Body of pancreas (tissue), 4 donors: ENCODE data around the gene SYP. TPM values are rescaled to one million over a fixed set of nuclear protein-coding genes. Genes with fewer than 3 reads are reported as not detected.

Source experiments
- ATAC-seq: fragments of 150-250 bp; one replicate; pipeline ENCODE4 v1.9.1; 2016
- DNase-seq, 4 donors: peaks; one replicate each; pipeline ENCODE4 v3.0.0-alpha.2; 2019
- H3K27ac ChIP-seq, 4 donors: fragments of 200-600 bp; sonication (generic); 1 replicate in 3 of 4; 2 replicates in 1 of 4; pipeline versions ENCODE4 v1.5.1 to v1.6.1; 2016 to 2019; ENCODE audit warnings: mild to moderate bottlenecking in 1 of 4, mixed read lengths in 1 of 4, moderate library complexity in 1 of 4
- H3K27me3 ChIP-seq, 2 donors: fragments of 200-600 bp; sonication (generic); one replicate each; pipeline ENCODE4 v1.6.0; 2016; ENCODE audit warnings: mild to moderate bottlenecking in 1 of 2
- H3K36me3 ChIP-seq, 2 donors: fragments of 200-600 bp; sonication (generic); replicated peaks in 1 of 2; 2 replicates each; pipeline ENCODE4 v1.5.1; 2016; ENCODE audit warnings: low read depth in 2 of 2; ENCODE audit not compliant: insufficient read depth in 1 of 2
- H3K4me1 ChIP-seq: fragments of 200-600 bp; sonication (generic); one replicate; pipeline ENCODE4 v1.6.0; 2016
- H3K4me3 ChIP-seq, 2 donors: fragments of 200-600 bp; sonication (generic); 1 replicate in 1 of 2; 2 replicates in 1 of 2; pipeline ENCODE4 v1.5.1; 2016 to 2019
- H3K9me3 ChIP-seq, 3 donors: fragments of 200-600 bp; sonication (generic); 1 replicate in 2 of 3; 2 replicates in 1 of 3; pipeline ENCODE4 v1.5.1; 2016
- CTCF ChIP-seq, 7 experiments: fragments of 450-650 bp in 4 of 7; fragments of 200-600 bp in 3 of 7; sonication (generic) in 3 of 7; IDR thresholded peaks; one replicate each; pipeline ENCODE4 v1.5.1; 2016 to 2019; ENCODE audit warnings: antibody characterized with exemption in 7 of 7
- POLR2A ChIP-seq, 3 donors: fragments of 450-650 bp; IDR thresholded peaks; one replicate each; pipeline ENCODE4 v1.6.1; 2016; ENCODE audit warnings: antibody characterized with exemption in 3 of 3, mild to moderate bottlenecking in 2 of 3
- WGBS, 2 donors: methylation state at CpG; one replicate each; pipeline ENCODE4 v1.1.5; 2017; 5-methylcytosine and 5-hydroxymethylcytosine counted together
- intact Hi-C: fragments of 100-400 bp; cut with DNase I; formaldehyde crosslinking; loops from one replicate; pipeline ENCODE4 v1.15.1; 2023
- total RNA-seq, 2 donors: library from RNA; depleted of rRNA; stranded (reverse); fragments of >200 nt; gene quantifications; one replicate each; pipeline ENCODE4 v1.1.0, GENCODE V29; 2016

The SYP gene
- total RNA-seq, 2 donors from 2014 or later: 5.4 to 6.6 TPM

- no peak overlapping the region for H3K4me3 ChIP-seq
- intact Hi-C loops: no loop called here
- H3K27me3 ChIP-seq: no peaks in the 10 kb centered on the region
- DNase-seq: peak; percentile 86 to 91 (median 90)
- H3K4me1 ChIP-seq: peaks cover 19% of the 10 kb centered on the region
- peak; percentile 83 for ATAC-seq
- TF ChIP-seq CTCF (IDR thresholded peaks at IDR 0.05) (peak; percentile 49 to 94 (median 67)), POLR2A (IDR thresholded peaks at IDR 0.05) (peak; percentile 42 to 62 (median 43))
- H3K36me3 ChIP-seq: no peaks in the 10 kb centered on the region
- H3K9me3 ChIP-seq: no peaks in the 10 kb centered on the region
- WGBS, 2 donors: 0 to 1% methylated on average over 8 to 23 of the region's 69 CpGs
- peak overlapping the region; percentile 89 to 93 (median 93) for H3K27ac ChIP-seq
These were observed 36.2 kb downstream of the SYP start for GRCh38 chrX:49163555-49164419.

- Histone ChIP-seq H3K27me3 (no peaks in the 10 kb centered on the region), H3K4me1 (peaks cover 15% of the 10 kb centered on the region), H3K9me3 (no peaks in the 10 kb centered on the region), H3K4me3 (no peak within 1 kb of the TSS), H3K27ac (peak within 1 kb of the TSS; percentile 89 to 93 (median 93)), H3K36me3 (no peaks in the 10 kb centered on the region)
- intact Hi-C loops: no loop called here
- TF ChIP-seq CTCF (IDR thresholded peaks at IDR 0.05): peak in 3 of 7 experiments; percentile 10 to 30 (median 13)
- TF ChIP-seq POLR2A (IDR thresholded peaks at IDR 0.05): peak; percentile 17 to 54 (median 52)
- ATAC-seq: peak; percentile 54
- WGBS, 2 donors: 51% methylated on average over 13 of the region's 28 CpGs; no CpG with 5 or more reads in 1 of the 2 donors
- peak; percentile 62 to 77 (median 70) for DNase-seq
These were observed 37.4 kb downstream of the SYP start, which contains the start of gene MAGIX for GRCh38 chrX:49162620-49163019. Gene MAGIX (plus strand): TSS chrX:49162758. CDS start chrX:49162890, 132 bp downstream.

GRCh38 chrX:49161632-49162031, 38.4 kb downstream of the SYP start:
- 90 to 97% methylated on average over 5 of the region's 5 CpGs for WGBS, 2 donors

GRCh38 chrX:49160908-49161307, 39.1 kb downstream of the SYP start:
- TF ChIP-seq POLR2A (IDR thresholded peaks at IDR 0.05): no peak
- TF ChIP-seq CTCF (IDR thresholded peaks at IDR 0.05): no peak
- ATAC-seq (no peak), DNase-seq (no peak)
- Histone ChIP-seq H3K27me3 (no peaks in the 10 kb centered on the region), H3K36me3 (no peaks in the 10 kb centered on the region), H3K27ac (no peak overlapping the region), H3K4me3 (no peak overlapping the region), H3K9me3 (no peaks in the 10 kb centered on the region), H3K4me1 (peaks cover 10% of the 10 kb centered on the region)
- 89% methylated on average over 2 of the region's 2 CpGs for WGBS, 2 donors
- intact Hi-C loops: no loop called here

More at GRCh38 chrX:49161632-49162031, 38.4 kb downstream of the SYP start:
- DNase-seq (no peak), ATAC-seq (no peak)
- H3K4me1 ChIP-seq: peaks cover 10% of the 10 kb centered on the region
- no peak for TF ChIP-seq POLR2A (IDR thresholded peaks at IDR 0.05)
- TF ChIP-seq CTCF (IDR thresholded peaks at IDR 0.05): no peak
- intact Hi-C loops: no loop called here
- no peaks in the 10 kb centered on the region for H3K36me3 ChIP-seq
- no peaks in the 10 kb centered on the region for H3K9me3 ChIP-seq
- H3K4me3 ChIP-seq: no peak overlapping the region
- H3K27me3 ChIP-seq: no peaks in the 10 kb centered on the region
- peak overlapping the region in 3 of 4 donors; percentile 50 to 93 (median 82) for H3K27ac ChIP-seq
